Right cardiac atrium (tissue), 5 donors: ENCODE results near the gene SMIM28. TPM values are rescaled to one million over a fixed set of nuclear protein-coding genes. Genes with fewer than 3 reads are reported as not detected.

Source experiments
- ATAC-seq, 2 donors: fragments of 200-7000 bp; cut with Tn5 transposase; one replicate each; pipeline versions ENCODE4 v1.8.0 to v1.9.1; 2020; ENCODE audit warnings: moderate library complexity in 2 of 2, mild to moderate bottlenecking in 1 of 2
- DNase-seq, 3 donors: peaks; one replicate each; pipeline ENCODE4 v3.0.0-alpha.2; 2020
- H3K27ac ChIP-seq: one replicate; pipeline ENCODE4 v1.5.1; 2013; ENCODE audit warnings: mild to moderate bottlenecking, low read length, control low read depth, moderate library complexity
- H3K27me3 ChIP-seq: one replicate; pipeline ENCODE4 v1.6.1; 2013; ENCODE audit not compliant: control insufficient read depth, insufficient read depth
- H3K4me1 ChIP-seq: one replicate; pipeline ENCODE4 v1.6.1; 2013; ENCODE audit warnings: low read length; ENCODE audit not compliant: control insufficient read depth, insufficient read depth
- H3K4me3 ChIP-seq: one replicate; pipeline ENCODE4 v1.5.1; 2013; ENCODE audit warnings: low read length, control low read depth
- H3K9me3 ChIP-seq: one replicate; pipeline ENCODE4 v1.6.1; 2013; ENCODE audit warnings: low read length; ENCODE audit not compliant: control insufficient read depth
- WGBS: extraction: QIAGEN DNeasy Blood & Tissue Kit; methylation state at CpG from one replicate; pipeline ENCODE4 v1.1.7; 2013; 5-methylcytosine and 5-hydroxymethylcytosine counted together
- intact Hi-C, 4 donors: fragments of 100-400 bp; cut with DNase I; formaldehyde crosslinking; loops; one replicate each; pipeline versions ENCODE4 v1.11.0 to v1.14.0; 2022 to 2023
- polyA plus RNA-seq: library from polyadenylated mRNA; stranded (reverse); fragments of 200-250 nt; gene quantifications from one replicate; pipeline ENCODE4 v1.2.3, GENCODE V29; 2013
- total RNA-seq, 4 donors: library from RNA; stranded (reverse); fragmentation: NEBNext Ultra II Directional; extraction: Animal tissue kit (Norgen Biotek cat#: 25700); gene quantifications; one replicate each; pipeline ENCODE4 v1.2.1, GENCODE V29; 2021
- donor health status: healthy with polysubstance abuse.
- donor health status: DM: no; HTN: yes; CAD: no.
- donor health status: DM: no; HTN: no; CAD: no.
- donor health status: DM: no; HTN: yes; CAD: no; lungs with severe emphysema.
- donor health status: DM: yes; HTN: yes; CAD: no.

Gene SMIM28
- total and polyA plus RNA-seq, 5 donors, result not detected

- intact Hi-C loops, result loop anchor here in 1 of 4 donors (10.0 kb wide), 1 partner anchor 365 kb away; the partner anchor contains the start of gene CCDC28A
- H3K4me1 ChIP-seq, result no peaks in the 10 kb centered on the region
- DNase-seq, result peak in 2 of 3 donors; percentile 41 to 54
- H3K27me3 ChIP-seq, result no peaks in the 10 kb centered on the region
- H3K27ac ChIP-seq, result no peak overlapping the region
- no peaks in the 10 kb centered on the region for H3K9me3 ChIP-seq
- no peak overlapping the region for H3K4me3 ChIP-seq
- WGBS, result 85% methylated on average over 8 of the region's 8 CpGs
- ATAC-seq, result no peak
Observed at GRCh38 chr6:138410048-138410735, 32.5 kb downstream of the SMIM28 start.

- Histone ChIP-seq H3K27ac (no peak overlapping the region), H3K27me3 (no peaks in the 10 kb centered on the region), H3K9me3 (no peaks in the 10 kb centered on the region), H3K4me1 (no peaks in the 10 kb centered on the region), H3K4me3 (no peak overlapping the region)
- peak in 1 of 2 donors; percentile 49 for ATAC-seq
- DNase-seq, result no peak
- intact Hi-C loops, result loop anchor here in 1 of 4 donors (10.0 kb wide), 1 partner anchor 364 kb away; the partner anchor contains the start of gene CCDC28A
- 86% methylated on average over 6 of the region's 6 CpGs for WGBS
Observed at GRCh38 chr6:138410972-138411880, 33.5 kb downstream of the SMIM28 start.

GRCh38 chr6:138415125-138415524 is 37.4 kb downstream of the SMIM28 start:
- ATAC-seq (peak in 1 of 2 donors; percentile 34), DNase-seq (no peak)
- Histone ChIP-seq H3K27me3 (no peaks in the 10 kb centered on the region), H3K4me1 (no peaks in the 10 kb centered on the region), H3K27ac (no peak overlapping the region), H3K9me3 (no peaks in the 10 kb centered on the region), H3K4me3 (no peak overlapping the region)
- 76% methylated on average over 5 of the region's 5 CpGs for WGBS
- intact Hi-C loops, result loop anchor here in 1 of 4 donors (10.0 kb wide), 1 partner anchor 360 kb away; the partner anchor contains the start of gene CCDC28A

- intact Hi-C loops, result loop anchor here in 1 of 4 donors (10.0 kb wide), 1 partner anchor 359 kb away; the partner anchor contains the start of gene CCDC28A
- no peaks in the 10 kb centered on the region for H3K4me1 ChIP-seq
- no peaks in the 10 kb centered on the region for H3K9me3 ChIP-seq
- H3K27me3 ChIP-seq, result no peaks in the 10 kb centered on the region
- DNase-seq, result no peak
- H3K4me3 ChIP-seq, result no peak overlapping the region
- no peak for ATAC-seq
- 75% methylated on average over 4 of the region's 4 CpGs for WGBS
- H3K27ac ChIP-seq, result no peak overlapping the region
Observed at GRCh38 chr6:138416206-138416605, 38.5 kb downstream of the SMIM28 start.

- no peaks in the 10 kb centered on the region for H3K27me3 ChIP-seq
- WGBS, result 90% methylated on average over 3 of the region's 3 CpGs
- no peak for ATAC-seq
- no peak overlapping the region for H3K4me3 ChIP-seq
- intact Hi-C loops, result loop anchor here in 1 of 4 donors (10.0 kb wide), 1 partner anchor 357 kb away; the partner anchor contains the start of gene CCDC28A
- no peaks in the 10 kb centered on the region for H3K4me1 ChIP-seq
- no peak overlapping the region for H3K27ac ChIP-seq
- no peaks in the 10 kb centered on the region for H3K9me3 ChIP-seq
- DNase-seq, result no peak
Observed at GRCh38 chr6:138417493-138418117, 39.9 kb downstream of the SMIM28 start.

GRCh38 chr6:138418118-138418742 is 40.5 kb downstream of the SMIM28 start:
- intact Hi-C loops, result loop anchor here in 1 of 4 donors (10.0 kb wide), 1 partner anchor 357 kb away; the partner anchor contains the start of gene CCDC28A
- WGBS, result over 99% methylated on average over 3 of the region's 3 CpGs
- DNase-seq (no peak), ATAC-seq (no peak)
- Histone ChIP-seq H3K9me3 (no peaks in the 10 kb centered on the region), H3K27ac (no peak overlapping the region), H3K4me3 (no peak overlapping the region), H3K4me1 (no peaks in the 10 kb centered on the region), H3K27me3 (no peaks in the 10 kb centered on the region)

GRCh38 chr6:138419766-138420165 is 42.1 kb downstream of the SMIM28 start:
- H3K9me3 ChIP-seq, result no peaks in the 10 kb centered on the region
- ATAC-seq (no peak), DNase-seq (no peak)
- H3K27me3 ChIP-seq, result no peaks in the 10 kb centered on the region
- H3K27ac ChIP-seq, result no peak overlapping the region
- 97% methylated on average over 3 of the region's 3 CpGs for WGBS
- H3K4me1 ChIP-seq, result no peaks in the 10 kb centered on the region
- intact Hi-C loops, result loop anchor here in 2 of 4 donors (10.0 kb wide), 2 partner anchors 95 to 355 kb away; partner anchors contain the start of gene CCDC28A (in 1 of the 2)
- no peak overlapping the region for H3K4me3 ChIP-seq

- no peak for DNase-seq
- intact Hi-C loops, result loop anchor here in 1 of 4 donors (10.0 kb wide), 1 partner anchor 94 kb away; no protein-coding TSS in a partner anchor
- over 99% methylated on average over 4 of the region's 4 CpGs for WGBS
- Histone ChIP-seq H3K9me3 (no peaks in the 10 kb centered on the region), H3K27me3 (no peaks in the 10 kb centered on the region), H3K4me1 (no peaks in the 10 kb centered on the region), H3K27ac (no peak overlapping the region), H3K4me3 (no peak overlapping the region)
- ATAC-seq, result no peak
Observed at GRCh38 chr6:138420356-138420755, 42.7 kb downstream of the SMIM28 start.

- WGBS, result 76% methylated on average over 6 of the region's 6 CpGs
- no peak for ATAC-seq
- Histone ChIP-seq H3K27me3 (no peaks in the 10 kb centered on the region), H3K4me1 (no peaks in the 10 kb centered on the region), H3K27ac (no peak overlapping the region), H3K4me3 (no peak overlapping the region), H3K9me3 (no peaks in the 10 kb centered on the region)
- no peak for DNase-seq
- intact Hi-C loops, result loop anchor here in 1 of 4 donors (10.0 kb wide), 1 partner anchor 94 kb away; no protein-coding TSS in a partner anchor
Observed at GRCh38 chr6:138421089-138421488, 43.4 kb downstream of the SMIM28 start.

- no peaks in the 10 kb centered on the region for H3K4me1 ChIP-seq
- no peak overlapping the region for H3K4me3 ChIP-seq
- ATAC-seq, result no peak
- DNase-seq, result no peak
- no peak overlapping the region for H3K27ac ChIP-seq
- H3K9me3 ChIP-seq, result no peaks in the 10 kb centered on the region
- intact Hi-C loops, result loop anchor here in 1 of 4 donors (10.0 kb wide), 1 partner anchor 93 kb away; no protein-coding TSS in a partner anchor
- no peaks in the 10 kb centered on the region for H3K27me3 ChIP-seq
- WGBS, result 97% methylated on average over 10 of the region's 10 CpGs
Observed at GRCh38 chr6:138421608-138422007, 43.9 kb downstream of the SMIM28 start.
